T-helper 2 cell treated with Interferon-gamma antibody and Interleukin-4, amounts not matched to agents 5 μg/mL and 100 μg/mL, for 36 hours (primary cell): ENCODE data around the gene GPSM1.
"Not testable (repeated sequence)": the region's sequence is repeated elsewhere in the genome, so short reads cannot be mapped to it uniquely, and the experiment has no call there.

ENCODE experiments used
- DNase-seq: peaks from one replicate; pipeline ENCODE4 v3.0.0; 2021; ENCODE audit warnings: low spot score
- H3K27ac Mint-ChIP-seq: one replicate; pipeline ENCODE4 v1.8.0; 2021; ENCODE audit warnings: mild to moderate bottlenecking, mixed read lengths
- H3K27me3 Mint-ChIP-seq: one replicate; pipeline ENCODE4 v1.8.0; 2021; ENCODE audit warnings: low read depth, mixed read lengths
- H3K36me3 Mint-ChIP-seq: one replicate; pipeline ENCODE4 v1.8.0; 2021; ENCODE audit warnings: low read depth, mixed read lengths
- H3K4me1 Mint-ChIP-seq: one replicate; pipeline ENCODE4 v1.8.0; 2021; ENCODE audit warnings: low read depth, mixed read lengths
- H3K4me3 Mint-ChIP-seq: one replicate; pipeline ENCODE4 v1.8.0; 2022; ENCODE audit warnings: mild to moderate bottlenecking, moderate library complexity, mixed read lengths
- H3K9me3 Mint-ChIP-seq: one replicate; pipeline ENCODE4 v1.8.0; 2021; ENCODE audit warnings: mixed read lengths

GPSM1 gene

GRCh38 chr9:136351252-136351800, 24.0 kb downstream of the GPSM1 start:
- Mint-ChIP-seq H3K9me3 (no peaks in the 10 kb centered on the region), H3K36me3 (no peaks in the 10 kb centered on the region)

GRCh38 chr9:136351868-136352267, 24.5 kb downstream of the GPSM1 start:
- not testable (repeated sequence) for H3K4me1 Mint-ChIP-seq, H3K4me3 Mint-ChIP-seq, DNase-seq, H3K27ac Mint-ChIP-seq, H3K27me3 Mint-ChIP-seq, H3K36me3 Mint-ChIP-seq, H3K9me3 Mint-ChIP-seq

More at GRCh38 chr9:136351252-136351800, 24.0 kb downstream of the GPSM1 start:
- Mint-ChIP-seq H3K4me3 (no peak overlapping the region), H3K27ac (no peak overlapping the region), H3K4me1 (no peaks in the 10 kb centered on the region), H3K27me3 (no peaks in the 10 kb centered on the region)
- no peak for DNase-seq

- H3K36me3 Mint-ChIP-seq: no peaks in the 10 kb centered on the region
- H3K27me3 Mint-ChIP-seq: no peaks in the 10 kb centered on the region
- no peak overlapping the region for H3K27ac Mint-ChIP-seq
- H3K9me3 Mint-ChIP-seq: no peaks in the 10 kb centered on the region
- H3K4me1 Mint-ChIP-seq: no peaks in the 10 kb centered on the region
- H3K4me3 Mint-ChIP-seq: no peak overlapping the region
- DNase-seq: no peak
Observed at GRCh38 chr9:136352682-136353081, 25.3 kb downstream of the GPSM1 start.

- no peaks in the 10 kb centered on the region for H3K4me1 Mint-ChIP-seq
- H3K4me3 Mint-ChIP-seq: no peak overlapping the region
- H3K27me3 Mint-ChIP-seq: no peaks in the 10 kb centered on the region
- no peaks in the 10 kb centered on the region for H3K36me3 Mint-ChIP-seq
- DNase-seq: no peak
- no peak overlapping the region for H3K27ac Mint-ChIP-seq
- no peaks in the 10 kb centered on the region for H3K9me3 Mint-ChIP-seq
Observed at GRCh38 chr9:136353088-136353487, 25.7 kb downstream of the GPSM1 start.

GRCh38 chr9:136353757-136354488, 26.6 kb downstream of the GPSM1 start:
- H3K27me3 Mint-ChIP-seq: no peaks in the 10 kb centered on the region
- no peaks in the 10 kb centered on the region for H3K4me1 Mint-ChIP-seq
- no peaks in the 10 kb centered on the region for H3K36me3 Mint-ChIP-seq
- no peak overlapping the region for H3K27ac Mint-ChIP-seq
- DNase-seq: no peak
- no peak overlapping the region for H3K4me3 Mint-ChIP-seq
- H3K9me3 Mint-ChIP-seq: no peaks in the 10 kb centered on the region

GRCh38 chr9:136354592-136355085, 27.3 kb downstream of the GPSM1 start:
- Mint-ChIP-seq H3K27ac (no peak overlapping the region), H3K4me3 (no peak overlapping the region), H3K9me3 (no peaks in the 10 kb centered on the region), H3K36me3 (no peaks in the 10 kb centered on the region), H3K4me1 (no peaks in the 10 kb centered on the region), H3K27me3 (no peaks in the 10 kb centered on the region)
- DNase-seq: no peak

- Mint-ChIP-seq H3K9me3 (no peaks in the 10 kb centered on the region), H3K27ac (no peak overlapping the region), H3K4me3 (no peak overlapping the region), H3K36me3 (no peaks in the 10 kb centered on the region), H3K27me3 (no peaks in the 10 kb centered on the region), H3K4me1 (no peaks in the 10 kb centered on the region)
- DNase-seq: no peak
Observed at GRCh38 chr9:136355616-136356557, 28.5 kb downstream of the GPSM1 start.

- Mint-ChIP-seq H3K9me3 (no peaks in the 10 kb centered on the region), H3K4me1 (no peaks in the 10 kb centered on the region), H3K27ac (no peak overlapping the region), H3K36me3 (no peaks in the 10 kb centered on the region), H3K4me3 (no peak overlapping the region), H3K27me3 (no peaks in the 10 kb centered on the region)
- DNase-seq: no peak
Observed at GRCh38 chr9:136357202-136357725, 29.9 kb downstream of the GPSM1 start.

GRCh38 chr9:136358016-136358415, 30.7 kb downstream of the GPSM1 start:
- H3K4me3 Mint-ChIP-seq: no peak overlapping the region
- H3K36me3 Mint-ChIP-seq: no peaks in the 10 kb centered on the region
- DNase-seq: no peak
- no peaks in the 10 kb centered on the region for H3K27me3 Mint-ChIP-seq
- no peak overlapping the region for H3K27ac Mint-ChIP-seq
- no peaks in the 10 kb centered on the region for H3K9me3 Mint-ChIP-seq
- peaks cover 5% of the 10 kb centered on the region for H3K4me1 Mint-ChIP-seq

GRCh38 chr9:136358888-136359287, 31.5 kb downstream of the GPSM1 start:
- Mint-ChIP-seq H3K9me3 (no peaks in the 10 kb centered on the region), H3K4me3 (no peak overlapping the region), H3K27ac (no peak overlapping the region), H3K27me3 (no peaks in the 10 kb centered on the region), H3K4me1 (peaks cover 5% of the 10 kb centered on the region), H3K36me3 (no peaks in the 10 kb centered on the region)
- no peak for DNase-seq

GRCh38 chr9:136359774-136360718, 32.7 kb downstream of the GPSM1 start:
- Mint-ChIP-seq H3K27me3 (no peaks in the 10 kb centered on the region), H3K9me3 (no peaks in the 10 kb centered on the region), H3K27ac (no peak overlapping the region), H3K36me3 (no peaks in the 10 kb centered on the region), H3K4me1 (peaks cover 5% of the 10 kb centered on the region), H3K4me3 (no peak overlapping the region)
- no peak for DNase-seq

- Mint-ChIP-seq H3K9me3 (no peaks in the 10 kb centered on the region), H3K4me3 (no peak overlapping the region), H3K27me3 (no peaks in the 10 kb centered on the region), H3K27ac (no peak overlapping the region), H3K4me1 (peaks cover 5% of the 10 kb centered on the region), H3K36me3 (no peaks in the 10 kb centered on the region)
- no peak for DNase-seq
Observed at GRCh38 chr9:136361047-136361753, 33.9 kb downstream of the GPSM1 start.
